NOMO-1 treated with DMSO at 0.1 percent for 48 hours (cell line): ENCODE data around the gene OLFML3.

Source experiments
- DNase-seq: peaks from one replicate; lab custom pipeline; 2025; ENCODE audit not compliant: unreplicated experiment; lab: John Stamatoyannopoulos, UW

OLFML3 gene

GRCh38 chr1:114025609-114026401 is 46.5 kb downstream of the OLFML3 start:
- no peak for DNase-seq

- DNase-seq = no peak
Observed at GRCh38 chr1:114026797-114027196, 47.5 kb downstream of the OLFML3 start.
